ENCODE measurements around the gene FARP1.

The FARP1 gene

DNA sequence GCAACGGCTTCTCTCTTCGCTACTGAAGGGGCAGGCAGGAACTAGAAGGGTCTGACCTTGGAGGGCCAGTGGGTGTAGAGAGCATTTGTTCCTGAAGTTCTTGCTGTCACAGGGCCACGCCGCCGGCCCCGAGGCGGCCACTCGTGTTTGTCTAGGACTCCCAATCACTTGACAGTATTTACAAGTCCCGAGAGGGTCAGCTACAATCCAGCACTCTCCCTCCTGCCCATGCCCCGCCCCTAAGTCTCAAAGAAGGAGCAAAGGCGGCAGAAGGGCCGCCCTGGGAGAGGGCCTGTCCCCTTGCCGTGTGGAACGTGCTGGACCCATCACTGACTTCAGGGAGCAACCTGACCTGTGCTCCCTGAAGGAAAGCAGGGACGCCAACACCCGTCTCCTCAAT, 315.5 kb downstream of the FARP1 start:
- TF ChIP-seq CTCF (conservative IDR thresholded peaks at IDR 0.05), result no peak
- no peak overlapping the region for H3K27ac ChIP-seq

DNA sequence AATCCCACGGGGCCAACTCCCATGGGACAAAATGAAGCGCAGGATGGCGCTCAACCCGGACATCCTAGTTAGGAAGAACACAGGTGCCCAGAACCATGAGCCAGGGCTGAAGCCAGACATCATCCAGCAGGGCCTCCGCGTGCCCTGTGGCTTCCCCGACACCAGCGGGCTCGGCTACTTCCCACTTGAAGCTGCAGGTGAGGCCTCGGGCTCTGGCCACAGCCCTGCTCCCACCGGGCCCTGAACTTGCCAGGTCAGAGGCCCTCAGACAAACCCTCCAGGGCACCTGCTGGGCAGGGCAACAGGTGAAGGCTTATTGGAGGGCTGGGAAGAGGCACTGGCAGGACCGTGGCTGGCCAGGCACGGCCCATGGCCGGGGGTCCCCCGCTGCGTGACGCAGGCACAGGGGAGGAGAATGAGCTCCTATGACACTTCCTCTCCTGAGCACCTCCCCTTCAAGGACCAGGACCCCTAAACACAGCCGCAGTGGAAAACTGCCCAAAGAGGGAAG, 316.3 kb downstream of the FARP1 start:
- no peak for TF ChIP-seq CTCF (conservative IDR thresholded peaks at IDR 0.05)
- no peak overlapping the region for H3K27ac ChIP-seq

- no peak overlapping the region for H3K27ac ChIP-seq
- TF ChIP-seq CTCF (conservative IDR thresholded peaks at IDR 0.05), result no peak
Measured at GRCh38 chr13:98459721-98460370, 317.0 kb downstream of the FARP1 start.

DNA sequence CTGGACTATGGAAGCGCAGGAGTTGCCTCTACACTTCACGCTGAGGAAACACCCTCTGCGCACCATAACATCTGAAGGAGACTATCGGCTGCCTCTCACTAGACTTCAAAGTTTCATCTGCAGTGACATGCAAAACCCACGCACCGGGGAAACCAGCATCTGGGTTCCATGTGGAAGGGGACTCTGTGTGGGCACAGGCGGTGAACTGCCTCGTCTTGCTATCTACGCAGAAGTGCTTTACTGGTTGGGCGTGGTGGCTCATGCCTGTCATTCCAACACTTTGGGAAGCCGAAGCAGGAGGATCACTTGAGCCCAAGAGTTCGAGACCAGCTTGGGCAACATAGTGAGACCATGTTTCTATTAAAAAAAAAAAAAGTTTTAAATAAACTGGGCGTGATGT, 317.6 kb downstream of the FARP1 start:
- no peak for TF ChIP-seq CTCF (conservative IDR thresholded peaks at IDR 0.05)
- H3K27ac ChIP-seq, result no peak overlapping the region

GRCh38 chr13:98461486-98462240, 318.8 kb downstream of the FARP1 start:
- no peak overlapping the region for H3K27ac ChIP-seq
- no peak for TF ChIP-seq CTCF (conservative IDR thresholded peaks at IDR 0.05)

DNA sequence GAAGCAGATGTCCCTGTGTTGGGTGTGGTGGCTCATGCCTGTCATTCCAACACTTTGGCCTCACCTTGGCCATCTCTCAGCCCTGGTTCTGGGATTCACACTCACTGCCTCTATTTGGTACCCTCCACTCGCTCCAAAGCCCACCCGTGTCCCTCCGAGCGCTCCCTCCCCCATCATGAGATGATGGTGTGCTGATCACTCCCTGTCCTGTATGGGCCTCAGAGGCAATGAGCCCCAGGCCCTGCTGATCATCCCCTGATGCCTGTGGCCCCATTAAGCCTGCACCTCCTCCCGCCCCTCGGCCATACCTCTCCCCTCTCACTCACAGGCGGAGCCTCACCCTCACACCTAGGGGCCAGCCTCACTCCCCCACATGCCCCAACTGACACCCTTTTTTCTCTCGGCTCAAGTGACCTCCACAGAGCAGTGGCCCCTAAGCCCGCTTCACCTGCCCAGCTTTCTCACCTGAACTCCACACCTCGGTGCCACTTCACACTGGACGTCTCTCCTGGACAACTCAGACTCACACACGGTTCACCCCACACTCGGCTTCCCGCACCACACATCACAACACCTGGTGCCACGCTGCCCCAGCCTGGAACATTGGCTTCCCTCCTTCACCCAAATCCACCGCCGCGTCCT, 319.5 kb downstream of the FARP1 start:
- H3K27ac ChIP-seq, result no peak overlapping the region
- TF ChIP-seq CTCF (conservative IDR thresholded peaks at IDR 0.05), result no peak

GRCh38 chr13:98462946-98463345, 320.1 kb downstream of the FARP1 start:
- H3K27ac ChIP-seq, result no peak overlapping the region
- TF ChIP-seq CTCF (conservative IDR thresholded peaks at IDR 0.05), result no peak
